IMR-90 (cell line): ENCODE data around the gene BPIFB2.

ENCODE experiments used
- POLR2A ChIP-seq: IDR thresholded peaks from 2 replicates; pipeline ENCODE4 v1.6.1; 2012; ENCODE audit warnings: mild to moderate bottlenecking, low read depth, low read length
- RAD21 ChIP-seq: IDR thresholded peaks from 2 replicates; pipeline ENCODE4 v1.6.1; 2012; ENCODE audit warnings: low read length, improper control_type of control experiment
- RCOR1 ChIP-seq: IDR thresholded peaks from 2 replicates; pipeline ENCODE4 v1.6.1; 2012; ENCODE audit warnings: mild to moderate bottlenecking, low read length, improper control_type of control experiment; ENCODE audit not compliant: insufficient replicate concordance
- SMC3 ChIP-seq: fragments of 150-350 bp; IDR thresholded peaks from 2 replicates; pipeline ENCODE4 v1.6.1; 2016; ENCODE audit warnings: low read depth, mild to moderate bottlenecking, antibody characterized with exemption, low read length, moderate library complexity
- TF ChIP-seq, protein P1 (sequence below): conservative IDR thresholded peaks from 2 replicates; pipeline ENCODE4 v1.5.1; 2012; ENCODE audit warnings: mild to moderate bottlenecking, low read depth, low read length, improper control_type of control experiment

DNA sequence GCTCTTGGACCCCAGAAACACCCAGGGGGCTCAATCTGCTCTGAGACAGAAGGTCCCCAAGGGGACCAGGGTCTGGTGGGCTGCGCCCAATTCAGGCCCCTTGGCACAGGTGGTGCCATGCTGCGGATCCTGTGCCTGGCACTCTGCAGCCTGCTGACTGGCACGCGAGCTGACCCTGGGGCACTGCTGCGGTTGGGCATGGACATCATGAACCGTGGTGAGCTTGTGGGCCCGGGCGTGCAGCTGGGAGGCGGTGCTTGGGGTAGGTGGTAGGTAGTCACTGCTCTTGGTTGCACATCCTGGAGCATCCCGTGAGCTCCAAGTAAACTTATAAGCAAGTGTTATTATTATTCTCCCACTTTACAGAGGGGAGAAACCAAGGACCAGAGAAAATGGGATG is 24.0 kb downstream of the BPIFB2 start, which contains the start of gene BPIFB6:
- TF ChIP-seq, protein P1, sequence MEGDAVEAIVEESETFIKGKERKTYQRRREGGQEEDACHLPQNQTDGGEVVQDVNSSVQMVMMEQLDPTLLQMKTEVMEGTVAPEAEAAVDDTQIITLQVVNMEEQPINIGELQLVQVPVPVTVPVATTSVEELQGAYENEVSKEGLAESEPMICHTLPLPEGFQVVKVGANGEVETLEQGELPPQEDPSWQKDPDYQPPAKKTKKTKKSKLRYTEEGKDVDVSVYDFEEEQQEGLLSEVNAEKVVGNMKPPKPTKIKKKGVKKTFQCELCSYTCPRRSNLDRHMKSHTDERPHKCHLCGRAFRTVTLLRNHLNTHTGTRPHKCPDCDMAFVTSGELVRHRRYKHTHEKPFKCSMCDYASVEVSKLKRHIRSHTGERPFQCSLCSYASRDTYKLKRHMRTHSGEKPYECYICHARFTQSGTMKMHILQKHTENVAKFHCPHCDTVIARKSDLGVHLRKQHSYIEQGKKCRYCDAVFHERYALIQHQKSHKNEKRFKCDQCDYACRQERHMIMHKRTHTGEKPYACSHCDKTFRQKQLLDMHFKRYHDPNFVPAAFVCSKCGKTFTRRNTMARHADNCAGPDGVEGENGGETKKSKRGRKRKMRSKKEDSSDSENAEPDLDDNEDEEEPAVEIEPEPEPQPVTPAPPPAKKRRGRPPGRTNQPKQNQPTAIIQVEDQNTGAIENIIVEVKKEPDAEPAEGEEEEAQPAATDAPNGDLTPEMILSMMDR = no peak
- TF ChIP-seq RCOR1 (no peak), SMC3 (no peak), POLR2A (no peak), RAD21 (no peak)
